HCT116 (cell line): ENCODE results near the gene CLCN4. TPM values are rescaled to one million over a fixed set of nuclear protein-coding genes. Genes with fewer than 3 reads are reported as not detected.

Experiments used
- ATAC-seq: fragments of 200-7000 bp; cut with Tn5 transposase; 2 replicates; pipeline ENCODE4 v1.9.1; 2020; ENCODE audit warnings: mild to moderate bottlenecking, moderate library complexity
- BruUV-seq: library from RNA; stranded (reverse); fragments of 400-500 nt; replicated peaks from 2 replicates; lab custom pipeline; 2021; lab: Mats Ljungman, UMichigan
- CTCF ChIA-PET: fragments of 300-600 bp; sonication (Branson Sonifier 250); formaldehyde crosslinking; loops from one replicate; lab custom pipeline; 2021; ENCODE audit warnings: antibody characterized with exemption; lab: Charles Lee
- POLR2A ChIA-PET: fragments of 300-600, 350-600 bp; sonication (Branson Sonifier 250); formaldehyde crosslinking; loops from one replicate; lab custom pipeline; 2021; ENCODE audit warnings: antibody characterized with exemption; lab: Charles Lee
- RAD21 ChIA-PET, 2 experiments: fragments of 300-600 bp; sonication (Branson Sonifier 250); formaldehyde crosslinking; loops; one replicate each; lab custom pipeline; 2023; ENCODE audit warnings: low total read pairs in 2 of 2; ENCODE audit not compliant: uncharacterized antibody in 2 of 2, unreplicated experiment in 2 of 2, low non-redundant PET in 1 of 2; lab: Charles Lee
- DNase-seq: peaks from one replicate; pipeline ENCODE4 v3.0.0-alpha.2; 2010; ENCODE audit warnings: low read depth, low spot score
- H2AFZ ChIP-seq: fragments of 200-600 bp; shearing (Covaris generic), sonication (generic); 2 replicates; pipeline ENCODE4 v1.6.1; 2017; ENCODE audit warnings: low read depth, mixed run types, mixed read lengths, antibody characterized with exemption, low read length; ENCODE audit not compliant: poor library complexity, severe bottlenecking
- H3K27ac ChIP-seq: 2 replicates; pipeline ENCODE4 v1.5.1; 2012; ENCODE audit warnings: low read depth, low read length
- H3K27me3 ChIP-seq: fragments of 200-600 bp; sonication (generic); 2 replicates; pipeline ENCODE4 v1.6.1; 2016; ENCODE audit warnings: mixed run types, low read length, mixed read lengths; ENCODE audit not compliant: insufficient read depth
- H3K36me3 ChIP-seq, 2 experiments: fragments of 200-500 bp in 1 of 2; fragments of 200-600 bp in 1 of 2; sonication (Bioruptor generic) in 1 of 2; sonication (generic) in 1 of 2; 2 replicates each; pipeline versions ENCODE4 v1.5.1 to v1.6.1; 2014 to 2016; ENCODE audit warnings: low read length in 2 of 2, inconsistent platforms in 1 of 2, mixed read lengths in 1 of 2, mixed run types in 1 of 2; ENCODE audit not compliant: insufficient read depth in 2 of 2, control insufficient read depth in 1 of 2
- H3K4me1 ChIP-seq, 2 experiments: fragments of 200-600 bp in 1 of 2; sonication (generic) in 1 of 2; 2 replicates each; pipeline versions ENCODE4 v1.5.1 to v1.6.1; 2012 to 2017; ENCODE audit warnings: low read length in 2 of 2, inconsistent platforms in 1 of 2, mild to moderate bottlenecking in 1 of 2, mixed read lengths in 1 of 2, mixed run types in 1 of 2, moderate library complexity in 1 of 2; ENCODE audit not compliant: insufficient read depth in 2 of 2, control insufficient read depth in 1 of 2
- H3K4me2 ChIP-seq: fragments of 200-600 bp; sonication (generic); 2 replicates; pipeline ENCODE4 v1.6.1; 2017; ENCODE audit warnings: mixed run types, low read length, mixed read lengths
- H3K4me3 ChIP-seq, 2 experiments: fragments of 200-600 bp in 1 of 2; sonication (generic) in 1 of 2; replicated peaks in 1 of 2; 2 replicates each; pipeline ENCODE4 v1.5.1; 2011 to 2016; ENCODE audit warnings: low read length in 2 of 2, control low read depth in 1 of 2, low read depth in 1 of 2, mild to moderate bottlenecking in 1 of 2, mixed read lengths in 1 of 2, mixed run types in 1 of 2
- H3K79me2 ChIP-seq: fragments of 200-600 bp; sonication (generic); 2 replicates; pipeline ENCODE4 v1.6.1; 2017; ENCODE audit warnings: mild to moderate bottlenecking, mixed run types, low read length, moderate library complexity, mixed read lengths; ENCODE audit not compliant: insufficient read depth
- H3K9ac ChIP-seq: fragments of 200-600 bp; sonication (generic); 2 replicates; pipeline ENCODE4 v1.6.1; 2016; ENCODE audit warnings: low read length, mixed read lengths
- H3K9me2 ChIP-seq: fragments of 200-600 bp; sonication (generic), shearing (Covaris generic); 2 replicates; pipeline ENCODE4 v1.6.1; 2017; ENCODE audit warnings: mixed run types, mild to moderate bottlenecking, moderate library complexity; ENCODE audit not compliant: insufficient read depth
- H3K9me3 ChIP-seq, 2 experiments: fragments of 200-500 bp in 1 of 2; fragments of 200-600 bp in 1 of 2; sonication (Bioruptor generic) in 1 of 2; sonication (generic) in 1 of 2; 2 replicates each; pipeline ENCODE4 v1.6.1; 2014 to 2017; ENCODE audit warnings: low read length in 2 of 2, mixed read lengths in 2 of 2, inconsistent platforms in 1 of 2, low read depth in 1 of 2, mild to moderate bottlenecking in 1 of 2, mixed run types in 1 of 2, moderate library complexity in 1 of 2; ENCODE audit not compliant: control insufficient read depth in 1 of 2, insufficient read depth in 1 of 2
- H4K20me1 ChIP-seq: fragments of 200-600 bp; sonication (generic), shearing (Covaris generic); 2 replicates; pipeline ENCODE4 v1.6.1; 2017; ENCODE audit warnings: mixed run types, mild to moderate bottlenecking, moderate library complexity; ENCODE audit not compliant: insufficient read depth
- EGR1 ChIP-seq: IDR thresholded peaks from 2 replicates; pipeline ENCODE4 v1.6.1; 2012; ENCODE audit warnings: low read depth
- ELF1 ChIP-seq: IDR thresholded peaks from 2 replicates; pipeline ENCODE4 v1.6.1; 2012; ENCODE audit warnings: low read depth, borderline replicate concordance
- EZH2 ChIP-seq: fragments of 200-600 bp; sonication (generic); IDR thresholded peaks from 2 replicates; pipeline ENCODE4 v1.6.1; 2017; ENCODE audit warnings: antibody characterized with exemption, mixed run types
- FOSL1 ChIP-seq: IDR thresholded peaks from 2 replicates; pipeline ENCODE4 v1.6.1; 2012; ENCODE audit warnings: low read depth
- JUND ChIP-seq: IDR thresholded peaks from 2 replicates; pipeline ENCODE4 v1.6.1; 2012
- POLR2A ChIP-seq: IDR thresholded peaks from 2 replicates; pipeline ENCODE4 v1.7.0; 2011; ENCODE audit warnings: borderline replicate concordance; ENCODE audit not compliant: insufficient read depth, insufficient read length; ENCODE audit errors: extremely low read depth
- RAD21 ChIP-seq: IDR thresholded peaks from 2 replicates; pipeline ENCODE4 v1.6.1; 2012; ENCODE audit warnings: low read depth, mild to moderate bottlenecking
- SIN3A ChIP-seq: IDR thresholded peaks from 2 replicates; pipeline ENCODE4 v1.6.1; 2012; ENCODE audit warnings: low read depth
- SRF ChIP-seq: IDR thresholded peaks from 2 replicates; pipeline ENCODE4 v1.6.1; 2012; ENCODE audit warnings: low read depth
- ZBTB33 ChIP-seq: IDR thresholded peaks from 2 replicates; pipeline ENCODE4 v1.6.1; 2011; ENCODE audit warnings: mild to moderate bottlenecking, low read length, moderate library complexity; ENCODE audit not compliant: insufficient replicate concordance; ENCODE audit errors: extremely low read depth
- ZNF274 ChIP-seq: fragments of 200-500 bp; sonication (Bioruptor generic); IDR thresholded peaks from 2 replicates; pipeline ENCODE4 v1.6.1; 2014; ENCODE audit warnings: mild to moderate bottlenecking, low read depth, low read length, inconsistent platforms
- intact Hi-C: fragments of 100-400 bp; cut with micrococcal nuclease; formaldehyde crosslinking; loops from 2 replicates; pipeline ENCODE4 v1.10.0; 2022
- total RNA-seq: library from RNA; stranded (reverse); gene quantifications from one replicate; pipeline ENCODE4 v1.2.1, GENCODE V29; 2021; ENCODE audit not compliant: unreplicated experiment
- TF ChIP-seq, protein P1 (sequence below): IDR thresholded peaks from 2 replicates; pipeline ENCODE4 v1.6.1; 2012
- TF ChIP-seq, protein P2 (sequence below), 3 experiments: fragments of 200-600 bp in 1 of 3; sonication (generic) in 1 of 3; IDR thresholded peaks in 2 of 3; conservative IDR thresholded peaks in 1 of 3; 2 replicates each; pipeline ENCODE4 v1.5.1; 2012 to 2017; ENCODE audit warnings: low read depth in 2 of 3, low read length in 2 of 3, antibody characterized with exemption in 1 of 3, borderline replicate concordance in 1 of 3, control low read depth in 1 of 3, mild to moderate bottlenecking in 1 of 3, mixed read lengths in 1 of 3, mixed run types in 1 of 3, moderate library complexity in 1 of 3; ENCODE audit not compliant: insufficient read depth in 1 of 3
- TF ChIP-seq, protein P3 (sequence below): IDR thresholded peaks from 2 replicates; pipeline ENCODE4 v1.6.1; 2012; ENCODE audit warnings: low read depth

The CLCN4 gene
- total RNA-seq, 1 experiment from 2014 or later: 3.1 TPM

DNA sequence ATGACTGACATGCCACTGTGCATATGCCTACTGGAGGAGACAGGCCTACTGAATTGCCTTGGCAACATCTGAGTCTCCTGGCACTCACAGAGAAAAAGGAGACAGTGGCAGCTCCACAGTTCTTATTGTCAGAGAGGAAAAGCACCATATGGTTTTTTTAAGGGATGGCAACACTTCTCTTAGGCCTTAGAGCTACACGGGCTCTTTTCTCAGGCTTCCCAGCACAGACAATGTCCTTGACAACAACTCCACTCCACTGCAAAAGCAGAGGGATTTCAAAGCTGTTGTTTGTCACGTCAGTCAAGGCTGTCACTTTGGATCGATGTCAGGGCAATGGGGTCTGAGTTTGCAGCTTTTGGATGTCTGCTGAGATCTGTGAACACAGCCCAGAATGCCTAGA lies 4.7 kb upstream of the CLCN4 start:
- POLR2A ChIA-PET: no interaction called here
- Histone ChIP-seq H2AFZ (no peak overlapping the region), H3K4me3 (no peak overlapping the region), H3K27ac (no peak overlapping the region), H3K4me2 (no peak overlapping the region), H3K27me3 (no peaks in the 10 kb centered on the region), H4K20me1 (no peaks in the 10 kb centered on the region), H3K9me3 (no peaks in the 10 kb centered on the region), H3K9ac (no peak overlapping the region), H3K36me3 (no peaks in the 10 kb centered on the region), H3K9me2 (no peaks in the 10 kb centered on the region), H3K4me1 (peaks cover 0 to 8% of the 10 kb centered on the region in 2 experiments; a peak in 2 of 4 replicates), H3K79me2 (no peaks in the 10 kb centered on the region)
- CTCF ChIA-PET: no interaction called here
- intact Hi-C loops: no loop called here
- DNase-seq (no peak), ATAC-seq (no peak)
- no TSS peak for BruUV-seq
- TF ChIP-seq SRF (no peak), POLR2A (no peak), RAD21 (no peak), JUND (no peak)
- RAD21 ChIA-PET: no interaction called here

DNA sequence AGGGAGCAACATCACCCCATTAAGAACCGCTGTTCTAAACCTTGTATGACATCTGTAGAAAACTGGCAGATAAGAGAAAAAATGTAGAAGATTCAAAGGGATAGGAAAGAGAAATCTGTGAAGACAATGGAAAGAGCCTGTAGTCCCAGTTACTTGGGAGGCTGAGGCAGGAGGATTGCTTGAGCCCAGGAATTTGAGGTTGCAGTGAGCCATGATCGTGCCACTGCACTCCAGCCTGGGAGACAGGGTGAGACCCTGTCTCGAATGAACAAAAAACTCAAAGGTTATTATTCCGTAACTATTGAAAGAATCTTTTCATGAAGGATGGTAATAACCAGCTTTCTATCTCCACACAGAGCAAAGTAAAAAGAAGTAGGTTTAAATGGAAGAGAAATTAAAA lies 1.6 kb upstream of the CLCN4 start:
- Histone ChIP-seq H3K27me3 (no peaks in the 10 kb centered on the region), H3K9me2 (no peaks in the 10 kb centered on the region), H4K20me1 (no peaks in the 10 kb centered on the region), H2AFZ (no peak overlapping the region), H3K9me3 (no peaks in the 10 kb centered on the region), H3K4me2 (no peak overlapping the region), H3K27ac (no peak overlapping the region), H3K36me3 (no peaks in the 10 kb centered on the region)
- no TSS peak for BruUV-seq
- no peak for DNase-seq
- POLR2A ChIA-PET: no interaction called here
- TF ChIP-seq EZH2 (no peak), ZNF274 (no peak), RAD21 (no peak), FOSL1 (no peak), ZBTB33 (no peak), EGR1 (no peak), ELF1 (no peak), SRF (no peak), SIN3A (no peak)
- TF ChIP-seq, protein P1, sequence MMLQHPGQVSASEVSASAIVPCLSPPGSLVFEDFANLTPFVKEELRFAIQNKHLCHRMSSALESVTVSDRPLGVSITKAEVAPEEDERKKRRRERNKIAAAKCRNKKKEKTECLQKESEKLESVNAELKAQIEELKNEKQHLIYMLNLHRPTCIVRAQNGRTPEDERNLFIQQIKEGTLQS: no peak
- TF ChIP-seq, protein P2, sequence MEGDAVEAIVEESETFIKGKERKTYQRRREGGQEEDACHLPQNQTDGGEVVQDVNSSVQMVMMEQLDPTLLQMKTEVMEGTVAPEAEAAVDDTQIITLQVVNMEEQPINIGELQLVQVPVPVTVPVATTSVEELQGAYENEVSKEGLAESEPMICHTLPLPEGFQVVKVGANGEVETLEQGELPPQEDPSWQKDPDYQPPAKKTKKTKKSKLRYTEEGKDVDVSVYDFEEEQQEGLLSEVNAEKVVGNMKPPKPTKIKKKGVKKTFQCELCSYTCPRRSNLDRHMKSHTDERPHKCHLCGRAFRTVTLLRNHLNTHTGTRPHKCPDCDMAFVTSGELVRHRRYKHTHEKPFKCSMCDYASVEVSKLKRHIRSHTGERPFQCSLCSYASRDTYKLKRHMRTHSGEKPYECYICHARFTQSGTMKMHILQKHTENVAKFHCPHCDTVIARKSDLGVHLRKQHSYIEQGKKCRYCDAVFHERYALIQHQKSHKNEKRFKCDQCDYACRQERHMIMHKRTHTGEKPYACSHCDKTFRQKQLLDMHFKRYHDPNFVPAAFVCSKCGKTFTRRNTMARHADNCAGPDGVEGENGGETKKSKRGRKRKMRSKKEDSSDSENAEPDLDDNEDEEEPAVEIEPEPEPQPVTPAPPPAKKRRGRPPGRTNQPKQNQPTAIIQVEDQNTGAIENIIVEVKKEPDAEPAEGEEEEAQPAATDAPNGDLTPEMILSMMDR (IDR thresholded peaks at IDR 0.05 in 2 of 3, conservative IDR thresholded peaks at IDR 0.05 in 1 of 3; ENCODE audit: borderline replicate concordance in 1 of 3, insufficient read depth in 1 of 3, low read depth in 2 of 3, low read length in 2 of 3): no peak
- TF ChIP-seq, protein P3, sequence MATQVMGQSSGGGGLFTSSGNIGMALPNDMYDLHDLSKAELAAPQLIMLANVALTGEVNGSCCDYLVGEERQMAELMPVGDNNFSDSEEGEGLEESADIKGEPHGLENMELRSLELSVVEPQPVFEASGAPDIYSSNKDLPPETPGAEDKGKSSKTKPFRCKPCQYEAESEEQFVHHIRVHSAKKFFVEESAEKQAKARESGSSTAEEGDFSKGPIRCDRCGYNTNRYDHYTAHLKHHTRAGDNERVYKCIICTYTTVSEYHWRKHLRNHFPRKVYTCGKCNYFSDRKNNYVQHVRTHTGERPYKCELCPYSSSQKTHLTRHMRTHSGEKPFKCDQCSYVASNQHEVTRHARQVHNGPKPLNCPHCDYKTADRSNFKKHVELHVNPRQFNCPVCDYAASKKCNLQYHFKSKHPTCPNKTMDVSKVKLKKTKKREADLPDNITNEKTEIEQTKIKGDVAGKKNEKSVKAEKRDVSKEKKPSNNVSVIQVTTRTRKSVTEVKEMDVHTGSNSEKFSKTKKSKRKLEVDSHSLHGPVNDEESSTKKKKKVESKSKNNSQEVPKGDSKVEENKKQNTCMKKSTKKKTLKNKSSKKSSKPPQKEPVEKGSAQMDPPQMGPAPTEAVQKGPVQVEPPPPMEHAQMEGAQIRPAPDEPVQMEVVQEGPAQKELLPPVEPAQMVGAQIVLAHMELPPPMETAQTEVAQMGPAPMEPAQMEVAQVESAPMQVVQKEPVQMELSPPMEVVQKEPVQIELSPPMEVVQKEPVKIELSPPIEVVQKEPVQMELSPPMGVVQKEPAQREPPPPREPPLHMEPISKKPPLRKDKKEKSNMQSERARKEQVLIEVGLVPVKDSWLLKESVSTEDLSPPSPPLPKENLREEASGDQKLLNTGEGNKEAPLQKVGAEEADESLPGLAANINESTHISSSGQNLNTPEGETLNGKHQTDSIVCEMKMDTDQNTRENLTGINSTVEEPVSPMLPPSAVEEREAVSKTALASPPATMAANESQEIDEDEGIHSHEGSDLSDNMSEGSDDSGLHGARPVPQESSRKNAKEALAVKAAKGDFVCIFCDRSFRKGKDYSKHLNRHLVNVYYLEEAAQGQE: no peak
- TF ChIP-seq, all 23 proteins: peak for 0
- no peaks in the 10 kb centered on the region for H3K79me2 ChIP-seq
- H3K4me3 ChIP-seq: no peak overlapping the region
- no peak overlapping the region for H3K9ac ChIP-seq
- no peak for ATAC-seq
- H3K4me1 ChIP-seq: peaks cover 4 to 17% of the 10 kb centered on the region in 2 experiments; a peak in 3 of 4 replicates
- ChIA-PET CTCF (no interaction called here), RAD21 (no interaction called here)
- intact Hi-C loops: no loop called here
